ENCODE results near the gene HDAC6.
"Not testable (repeated sequence)": the region's sequence is repeated elsewhere in the genome, so short reads cannot be mapped to it uniquely, and the experiment has no call there.

HDAC6 gene

DNA sequence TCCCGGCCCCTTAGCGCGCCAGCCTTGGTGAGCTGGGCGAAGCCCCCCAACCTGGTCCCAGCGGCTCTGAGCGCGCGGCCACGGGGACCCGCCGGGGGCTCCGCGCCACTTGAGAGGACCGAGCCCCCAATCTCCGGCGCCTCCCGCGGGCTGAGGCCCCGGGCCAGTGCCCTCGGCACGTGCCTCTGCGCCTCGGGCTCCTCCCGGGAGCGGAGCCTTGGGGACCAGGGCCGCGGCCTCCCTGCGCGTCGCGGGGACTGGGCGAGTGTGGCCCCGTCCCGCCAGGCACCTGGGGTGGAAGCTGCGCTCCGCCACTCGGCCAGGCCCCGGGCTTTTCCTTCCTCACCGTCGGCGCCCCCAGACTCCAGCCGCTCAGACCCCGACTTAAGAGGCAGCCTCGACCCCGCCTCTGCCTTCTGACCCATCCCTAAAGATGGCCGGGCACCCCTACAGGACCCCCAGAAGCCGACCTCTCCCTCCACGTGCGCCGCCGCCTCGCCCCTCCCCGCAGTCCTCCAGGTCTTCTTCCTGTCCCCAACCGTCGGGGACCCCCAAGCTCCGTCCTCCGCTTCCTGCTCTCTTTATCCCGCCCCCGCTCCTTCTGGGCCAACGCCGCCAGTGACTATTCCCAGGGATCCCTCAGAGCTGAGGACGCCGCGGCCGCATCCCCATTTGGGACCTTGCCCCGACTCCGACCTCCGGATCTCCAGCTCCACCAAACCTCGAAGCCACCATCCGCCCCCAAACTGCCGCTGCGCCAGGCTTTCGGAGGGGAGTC is 25.2 kb downstream of the HDAC6 start:
- no peak for DNase-seq

DNA sequence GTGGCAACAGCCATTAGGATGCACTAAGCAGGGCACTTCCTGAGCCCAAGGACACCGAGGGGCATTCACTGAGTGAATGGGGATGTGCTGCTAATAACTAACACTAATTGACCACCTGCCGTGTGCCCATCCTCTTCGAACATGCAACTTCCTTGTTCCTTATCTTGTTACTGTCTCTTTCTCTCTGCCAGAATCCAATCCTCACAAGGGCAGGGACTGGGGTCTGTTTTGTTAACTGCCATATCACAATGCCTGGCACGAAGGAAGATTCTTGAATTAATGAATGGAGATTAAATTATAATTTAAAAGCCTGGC is 25.7 kb downstream of the HDAC6 start:
- DNase-seq: no peak

DNA sequence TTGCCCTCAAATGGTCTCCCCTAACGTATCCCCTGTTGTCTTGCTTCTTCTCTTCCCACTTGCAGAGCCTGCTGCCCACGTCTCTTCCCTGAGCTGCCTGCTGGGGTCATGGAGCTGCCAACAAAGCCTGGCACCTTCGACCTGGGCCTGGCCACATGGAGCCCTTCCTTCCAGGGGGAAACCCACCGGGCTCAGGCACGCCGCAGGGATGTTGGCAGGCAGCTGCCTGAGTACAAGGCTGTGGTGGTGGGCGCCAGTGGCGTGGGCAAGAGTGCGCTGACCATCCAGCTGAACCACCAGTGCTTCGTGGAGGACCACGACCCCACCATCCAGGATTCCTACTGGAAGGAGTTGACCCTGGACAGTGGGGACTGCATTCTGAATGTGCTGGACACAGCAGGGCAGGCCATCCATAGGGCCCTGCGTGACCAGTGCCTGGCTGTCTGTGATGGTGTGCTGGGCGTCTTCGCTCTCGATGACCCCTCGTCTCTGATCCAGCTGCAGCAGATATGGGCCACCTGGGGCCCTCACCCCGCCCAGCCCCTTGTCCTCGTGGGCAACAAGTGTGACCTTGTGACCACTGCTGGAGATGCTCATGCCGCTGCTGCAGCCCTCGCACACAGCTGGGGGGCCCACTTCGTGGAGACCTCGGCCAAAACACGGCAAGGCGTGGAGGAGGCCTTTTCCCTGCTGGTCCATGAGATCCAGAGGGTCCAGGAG is 27.3 kb downstream of the HDAC6 start:
- no peak for DNase-seq

DNA sequence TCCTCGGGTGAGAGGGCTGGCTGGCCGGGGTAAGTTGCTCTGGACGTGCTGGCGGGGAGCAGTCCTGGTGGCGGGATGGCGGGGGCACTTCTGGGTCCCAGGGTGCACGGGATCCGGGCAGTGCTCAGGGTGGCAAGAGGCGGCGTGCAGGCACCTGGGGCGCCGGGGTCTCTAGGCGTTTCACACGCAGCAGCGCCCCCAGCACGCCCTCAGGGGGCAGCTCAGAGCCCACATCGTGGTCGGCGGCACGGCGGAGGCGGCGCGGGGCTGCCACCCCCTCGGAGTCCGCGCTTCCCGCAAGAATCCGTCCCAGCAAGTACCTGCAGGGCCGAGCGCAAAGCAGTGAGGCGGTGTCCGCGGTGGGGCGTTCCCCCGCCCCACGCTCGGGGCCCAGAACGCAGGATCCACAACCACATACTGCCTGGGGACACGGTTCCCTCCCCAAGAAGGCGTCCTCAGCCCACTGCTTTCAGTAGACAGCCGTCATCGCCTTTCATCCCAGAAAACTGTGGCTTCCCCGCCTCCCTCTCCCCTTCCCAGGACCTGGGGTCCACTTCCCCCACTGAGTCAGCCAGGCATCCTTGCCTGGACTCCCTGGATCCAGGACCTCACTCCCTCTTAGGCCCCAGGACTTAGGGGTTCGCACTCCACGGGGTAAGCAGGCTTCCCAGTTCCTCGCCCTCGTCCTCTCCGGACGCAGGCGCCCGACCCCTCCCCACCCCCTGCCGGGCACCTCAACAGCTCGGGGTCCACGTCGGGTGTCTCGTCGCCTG is 29.5 kb downstream of the HDAC6 start:
- no peak for DNase-seq

DNA sequence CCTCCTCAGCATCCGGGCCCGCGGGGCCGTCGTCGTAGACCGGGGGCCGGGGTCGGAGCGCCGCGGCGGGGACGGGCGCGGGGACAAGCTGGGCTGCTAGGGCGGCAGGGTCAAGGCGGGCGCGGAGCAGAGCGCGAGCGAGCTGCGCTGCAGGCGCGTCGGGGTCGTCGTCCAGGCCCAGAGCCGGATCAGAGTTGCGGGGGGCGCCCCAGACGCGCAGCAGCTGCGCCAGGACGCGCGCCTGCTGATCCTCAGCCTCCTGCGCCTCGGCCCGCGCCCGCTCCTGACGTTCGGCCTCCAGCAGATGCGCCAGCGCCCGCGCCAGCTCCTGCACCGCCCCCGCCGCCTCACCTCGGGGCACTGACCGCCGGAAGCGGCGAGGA is 30.0 kb downstream of the HDAC6 start:
- DNase-seq: no peak

DNA sequence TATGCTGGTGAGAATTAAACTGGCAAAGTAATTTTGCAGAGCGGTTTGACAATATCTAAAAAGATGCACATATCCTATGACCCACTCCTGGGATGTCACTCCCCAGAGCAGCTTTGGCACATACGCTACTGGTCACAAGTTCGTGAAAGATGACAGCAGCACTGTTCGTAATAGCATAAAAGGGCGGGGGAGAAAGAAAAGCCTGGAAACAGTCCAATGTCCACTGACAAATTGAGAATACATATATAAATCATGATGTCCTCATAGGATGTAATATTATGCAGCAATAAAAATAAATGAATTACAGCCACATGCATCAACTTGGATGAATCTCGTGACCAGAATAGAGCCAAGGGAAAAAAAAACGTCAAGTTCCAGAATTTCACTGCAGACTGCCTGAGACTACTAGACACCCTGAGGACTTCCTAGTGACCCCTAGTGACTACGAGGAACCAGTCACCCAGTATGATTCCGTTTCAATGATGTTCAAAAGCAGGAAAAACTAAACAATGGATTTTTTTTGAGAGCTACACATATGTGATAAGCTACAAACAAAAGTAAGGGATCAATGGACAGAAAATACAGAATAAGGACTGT is 31.8 kb downstream of the HDAC6 start:
- no peak for DNase-seq

DNA sequence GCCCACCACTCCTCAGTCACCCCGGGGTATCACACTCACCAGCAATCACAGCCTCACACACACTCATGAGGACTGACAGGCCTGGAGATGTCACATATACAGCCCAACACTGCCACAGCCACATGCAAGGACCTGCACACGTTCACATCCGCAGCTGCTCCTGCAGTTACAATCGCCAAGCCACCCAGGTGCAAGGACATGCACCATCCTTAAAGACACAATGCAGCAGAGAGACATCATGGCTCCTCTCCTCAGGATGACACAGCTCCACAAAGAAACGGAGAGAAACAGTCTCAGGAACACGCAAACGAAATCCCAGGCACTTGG is 32.5 kb downstream of the HDAC6 start:
- DNase-seq: no peak

DNA sequence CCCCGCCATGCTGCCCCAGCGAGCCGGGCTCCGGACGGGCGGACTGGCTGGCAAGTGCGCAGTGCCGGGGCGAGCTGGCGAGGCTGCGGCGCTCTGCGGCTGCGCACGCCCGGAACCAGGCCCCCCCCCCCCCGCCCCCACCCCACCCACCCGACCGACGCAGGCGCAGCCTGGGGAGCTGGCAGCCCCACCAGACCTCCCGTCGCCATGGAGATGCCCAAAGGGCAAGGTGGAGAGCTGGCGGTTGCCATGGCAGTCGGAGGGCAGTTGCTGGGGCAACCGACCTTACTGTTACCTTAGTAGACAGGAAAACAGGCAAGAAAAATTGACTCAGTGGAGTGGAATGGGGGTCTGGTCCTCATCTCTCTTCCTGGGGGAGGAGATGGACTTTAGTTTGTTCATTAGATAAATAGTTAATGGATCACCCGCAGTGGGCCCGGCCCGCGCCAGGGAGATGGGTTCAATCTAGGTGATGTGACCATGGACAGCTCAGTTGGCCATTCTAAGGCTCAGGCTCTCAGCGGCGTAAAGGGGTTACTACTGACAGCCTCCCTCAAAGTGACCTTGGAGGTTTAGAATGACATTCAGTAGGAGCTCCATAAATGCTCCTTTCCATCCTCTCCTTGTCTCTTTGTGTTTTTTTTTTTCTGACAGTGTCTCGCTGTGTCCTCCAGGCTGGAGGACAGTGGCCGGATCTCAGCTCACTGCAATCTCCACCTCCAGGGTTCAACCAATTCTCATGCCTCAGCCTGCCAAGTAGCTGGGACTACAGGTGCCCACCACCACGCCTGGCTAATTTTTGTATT is 33.9 kb downstream of the HDAC6 start, which contains the start of gene PCSK1N:
TSS of gene PCSK1N (minus strand) at position 87 of the 806 bp plus-strand sequence. CDS start at position 9, 78 bp downstream.
- peak; percentile 78 for DNase-seq

DNA sequence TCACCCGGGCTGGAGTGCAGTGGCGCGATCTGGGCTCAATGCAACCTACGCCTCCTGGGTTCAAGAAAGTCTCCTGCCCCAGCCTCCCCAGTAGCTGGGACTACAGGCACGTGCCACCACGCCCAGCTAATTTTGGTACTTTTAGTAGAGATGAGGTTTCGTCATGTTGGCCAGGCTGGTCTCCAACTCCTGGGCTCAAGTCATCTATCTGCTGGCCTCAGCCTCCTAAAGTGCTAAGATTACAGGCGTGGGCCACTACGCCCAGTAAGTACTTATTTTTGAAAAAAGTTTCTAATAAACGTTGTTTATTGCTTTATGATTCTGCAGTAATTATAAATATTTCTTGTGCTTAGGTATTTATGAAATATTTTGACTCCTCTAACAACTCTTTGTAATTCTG is 37.8 kb downstream of the HDAC6 start:
- DNase-seq: no peak

DNA sequence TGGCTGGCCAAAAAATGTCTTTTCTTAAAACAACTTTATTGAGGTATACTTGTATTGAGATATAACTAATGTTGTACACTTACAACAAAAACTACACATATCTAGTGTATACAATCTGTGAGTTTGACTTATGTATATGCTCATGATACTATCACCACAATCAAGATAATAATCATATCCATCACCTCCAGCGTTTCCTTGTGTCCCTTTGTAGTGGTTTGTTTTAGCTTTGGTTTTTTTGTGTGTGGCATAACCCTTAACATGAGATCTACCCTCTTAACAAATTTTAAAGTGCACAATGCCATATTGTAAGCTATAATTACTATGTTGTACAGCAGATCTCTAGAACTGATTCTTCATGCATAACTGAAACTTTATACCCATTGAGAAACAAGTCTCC is 47.0 kb downstream of the HDAC6 start:
- DNase-seq: no peak

DNA sequence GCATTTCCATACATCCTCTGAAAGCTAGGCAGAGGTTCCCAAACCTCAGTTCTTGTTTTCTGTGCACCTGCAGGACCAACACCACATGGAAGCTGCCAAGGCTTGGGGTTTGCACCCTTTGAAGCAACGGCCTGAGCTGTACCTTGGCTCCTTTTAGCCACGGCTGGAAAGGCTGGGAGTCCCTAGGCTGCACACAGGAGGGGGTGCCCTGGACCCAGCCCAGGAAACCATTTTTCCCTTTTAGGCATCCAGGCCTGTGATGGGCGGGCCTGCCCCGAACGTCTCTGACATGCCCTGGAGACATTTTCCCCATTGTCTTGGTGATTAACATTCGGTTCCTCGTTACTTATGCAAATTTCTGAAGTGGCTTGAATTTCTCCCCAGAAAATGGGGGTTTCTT is 51.0 kb downstream of the HDAC6 start:
- no peak for DNase-seq

DNA sequence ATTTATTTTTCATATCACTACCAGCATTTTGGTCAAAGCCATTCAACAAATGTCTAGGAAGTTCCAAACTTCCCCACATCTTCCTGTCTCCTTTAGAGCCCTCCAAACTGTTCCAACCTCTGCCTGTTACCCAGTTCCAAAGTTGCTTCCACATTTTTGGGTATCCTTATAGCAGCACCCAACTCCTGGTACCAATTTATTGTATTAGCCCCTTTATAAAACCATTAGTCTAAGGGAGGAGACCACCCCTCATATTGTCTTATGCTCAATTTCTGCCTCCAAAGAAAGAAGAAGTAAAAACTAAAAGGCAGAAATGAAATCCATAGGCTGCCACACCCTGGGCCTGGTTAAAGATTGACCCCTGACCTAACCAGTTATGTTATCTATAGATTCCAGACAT is 51.6 kb downstream of the HDAC6 start:
- DNase-seq: not testable (repeated sequence)

DNA sequence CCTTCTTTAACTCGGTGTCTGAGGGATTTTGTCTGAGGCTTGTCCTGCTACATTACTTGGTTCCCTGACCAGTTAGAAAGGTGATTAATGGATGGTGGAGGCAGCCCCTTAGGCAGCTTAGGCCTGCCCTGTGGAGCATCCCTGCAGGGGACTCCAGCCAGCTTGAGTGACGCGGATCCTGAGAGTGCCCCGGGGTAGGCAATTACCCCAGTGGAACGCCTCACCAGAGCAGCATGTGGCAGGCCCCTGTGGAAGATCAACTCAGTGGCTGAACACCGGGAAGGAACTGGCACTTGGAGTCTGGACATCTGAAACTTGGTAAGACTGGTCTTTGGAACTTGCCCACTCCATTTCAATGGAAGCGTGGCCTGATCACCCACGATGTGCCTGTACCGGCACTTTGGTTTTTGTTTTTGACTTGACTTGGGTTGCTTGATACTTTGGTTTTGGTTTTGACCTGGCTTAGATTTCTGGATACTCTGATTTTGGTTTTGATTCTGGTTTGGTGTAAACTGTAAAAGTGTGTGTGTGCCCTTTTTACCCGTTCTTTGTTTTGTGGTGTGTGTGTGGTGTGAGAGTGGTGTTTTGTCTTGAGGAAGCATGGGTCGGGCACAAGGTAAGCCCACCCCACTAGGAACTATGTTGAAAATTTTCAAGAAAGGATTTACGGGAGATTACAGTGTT is 52.4 kb downstream of the HDAC6 start:
- DNase-seq: not testable (repeated sequence)

DNA sequence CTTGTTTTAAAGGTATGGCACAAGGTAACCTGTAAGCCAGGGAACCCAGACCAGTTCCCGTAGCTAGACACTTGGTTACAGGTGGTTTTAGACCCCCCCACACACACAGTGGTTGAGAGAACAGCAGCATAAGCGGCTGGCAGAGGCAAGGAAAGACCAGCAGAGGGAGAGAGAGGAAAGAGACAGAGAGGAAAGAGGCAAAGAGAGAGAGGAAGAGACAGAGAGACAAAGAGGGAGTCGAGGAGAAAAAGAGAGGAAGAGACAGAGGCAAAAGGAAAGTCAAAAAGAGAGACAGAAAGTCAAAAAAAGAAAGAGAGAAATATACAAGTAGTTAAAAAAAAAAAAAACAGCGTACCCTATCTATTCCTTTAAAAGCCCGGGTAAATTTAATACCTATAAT is 53.0 kb downstream of the HDAC6 start:
- DNase-seq: no peak

DNA sequence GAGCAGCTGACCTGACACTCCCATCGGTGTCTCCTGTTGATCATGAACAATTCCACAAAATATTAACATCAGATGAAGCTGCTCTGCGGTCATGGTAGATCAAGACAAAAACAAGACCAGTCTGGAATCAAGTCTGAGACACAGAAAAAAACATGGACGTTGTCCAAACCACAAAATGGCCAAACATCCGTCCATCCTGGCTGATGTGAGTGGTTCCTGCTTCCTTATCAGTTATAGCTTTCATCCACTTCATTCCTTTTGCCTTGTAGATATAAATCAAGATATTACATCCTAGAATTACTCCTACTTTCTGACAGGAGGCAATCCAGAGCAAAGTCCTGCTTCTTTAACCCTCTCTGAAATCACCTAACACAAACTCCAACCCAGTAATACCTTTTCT is 62.3 kb downstream of the HDAC6 start:
- DNase-seq: no peak

DNA sequence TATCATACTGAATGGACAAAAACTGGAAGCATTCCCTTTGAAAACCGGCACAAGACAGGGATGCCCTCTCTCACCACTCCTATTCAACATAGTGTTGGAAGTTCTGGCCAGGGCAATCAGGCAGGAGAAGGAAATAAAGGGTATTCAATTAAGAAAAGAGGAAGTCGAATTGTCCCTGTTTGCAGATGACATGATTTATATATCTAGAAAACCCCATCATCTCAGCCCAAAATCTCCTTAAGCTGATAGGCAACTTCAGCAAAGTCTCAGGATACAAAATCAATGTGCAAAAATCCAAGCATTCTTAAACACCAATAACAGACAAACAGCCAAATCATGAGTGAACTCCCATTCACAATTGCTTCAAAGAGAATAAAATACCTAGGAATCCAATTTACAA is 70.2 kb downstream of the HDAC6 start:
- not testable (repeated sequence) for DNase-seq

Data from CD4-positive, alpha-beta T cell treated with Interleukin-15 for 1 hour (primary cell).